ENCODE results near the gene KLHL20. TPM values are rescaled to one million over a fixed set of nuclear protein-coding genes. Genes with fewer than 3 reads are reported as not detected.

Gene KLHL20
- polyA plus RNA-seq, 1 donor from 2014 or later = 33.2 TPM

DNA sequence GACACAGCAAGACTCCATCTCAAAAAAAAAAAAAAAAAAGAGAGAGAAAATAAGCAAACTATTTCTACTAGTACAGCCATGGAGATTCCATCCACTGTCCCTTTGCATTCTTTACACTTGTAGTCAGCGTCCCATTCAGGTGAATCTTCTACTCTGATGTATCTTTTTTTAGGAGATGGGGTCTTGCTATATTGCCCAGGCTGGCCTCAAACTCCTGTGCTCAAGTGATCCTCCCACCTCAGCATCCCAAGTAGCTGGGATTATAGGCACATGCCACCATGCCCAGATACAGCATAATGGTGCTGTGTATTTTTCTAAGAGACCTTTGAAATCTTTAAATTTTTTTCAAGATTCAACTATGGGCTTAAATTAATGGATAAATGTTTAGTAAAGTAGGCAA lies 118.0 kb downstream of the KLHL20 start:
- TF ChIP-seq TAF1 (IDR thresholded peaks at IDR 0.05; ENCODE audit: low read depth) = no peak
- H3K9ac ChIP-seq (ENCODE audit: low read length) = no peak overlapping the region
- no peaks in the 10 kb centered on the region for H4K20me1 ChIP-seq (ENCODE audit: insufficient read depth)
- no peak overlapping the region for H2AFZ ChIP-seq (ENCODE audit: low read depth, low read length)
- H3K27ac ChIP-seq (ENCODE audit: low read length) = no peak overlapping the region
- H3F3A ChIP-seq (ENCODE audit: insufficient read depth, low read length, poor library complexity, severe bottlenecking) = no peaks in the 10 kb centered on the region
- H3K9me3 ChIP-seq (ENCODE audit: low read length) = no peaks in the 10 kb centered on the region
- no peaks in the 10 kb centered on the region for H3K9me2 ChIP-seq (ENCODE audit: insufficient read depth, low read length)
- no peaks in the 10 kb centered on the region for H3K27me3 ChIP-seq (ENCODE audit: insufficient read depth, low read depth, low read length)
- no peaks in the 10 kb centered on the region for H3K36me3 ChIP-seq (ENCODE audit: insufficient read depth, low read length)
- H3K79me2 ChIP-seq (replicated peaks; ENCODE audit: insufficient read depth, low read length) = peaks cover 4% of the 10 kb centered on the region
- H3K4me2 ChIP-seq (ENCODE audit: low read length) = no peak overlapping the region
- H3K4me3 ChIP-seq (ENCODE audit: low read length) = no peak overlapping the region

Small RNA genes within 50 kb of the gene (small RNA-seq; reads per million reads assigned to genes)
- gene BX248409.1 = 0 to 0.08 (median 0) reads per million in 3 experiments
- gene RF00019 = 0 to 1.2 (median 0) reads per million in 3 experiments

Other genes starting within 250 kb of the KLHL20 start
- 111 and 118 TPM in 2 replicates for gene PRDX6, start 237.6 kb upstream of the KLHL20 start, polyA plus RNA-seq
- 0.31 and 0.46 TPM in 2 replicates for gene SLC9C2, start 111.9 kb upstream of the KLHL20 start, polyA plus RNA-seq
- gene TEX50, start 79.6 kb upstream of the KLHL20 start, polyA plus RNA-seq = not detected in 2 replicates
- 8.7 and 9.9 TPM in 2 replicates for gene ANKRD45, start 45.1 kb upstream of the KLHL20 start, polyA plus RNA-seq
- 4.5 and 7.1 TPM in 2 replicates for gene DARS2, start 109.7 kb downstream of the KLHL20 start, polyA plus RNA-seq
- gene CENPL, start 109.9 kb downstream of the KLHL20 start, polyA plus RNA-seq = 6.4 and 7.4 TPM in 2 replicates
- 931 and 1,182 TPM in 2 replicates for gene GAS5, start 153.0 kb downstream of the KLHL20 start, polyA plus RNA-seq
- 14.3 and 14.6 TPM in 2 replicates for gene ZBTB37, start 153.4 kb downstream of the KLHL20 start, polyA plus RNA-seq
- gene SERPINC1, start 202.3 kb downstream of the KLHL20 start, polyA plus RNA-seq = not detected in 2 replicates

Measured in neural cell (in vitro differentiated cells).